Duodenal mucosa (tissue), 2 donors: ENCODE results near the gene POLR2I.

Experiments used
- H3K27ac ChIP-seq: one replicate; pipeline ENCODE4 v1.7.0; 2013; ENCODE audit warnings: low read depth, low read length
- H3K27me3 ChIP-seq, 2 donors: one replicate each; pipeline ENCODE4 v1.7.0; 2013; ENCODE audit warnings: low read length in 2 of 2, control low read depth in 1 of 2; ENCODE audit not compliant: insufficient read depth in 2 of 2, control insufficient read depth in 1 of 2
- H3K36me3 ChIP-seq, 2 donors: one replicate each; pipeline ENCODE4 v1.7.0; 2013; ENCODE audit warnings: low read length in 2 of 2, control low read depth in 1 of 2; ENCODE audit not compliant: insufficient read depth in 2 of 2, control insufficient read depth in 1 of 2
- H3K4me1 ChIP-seq, 2 donors: one replicate each; pipeline ENCODE4 v1.7.0; 2013; ENCODE audit warnings: low read length in 2 of 2, control low read depth in 1 of 2; ENCODE audit not compliant: insufficient read depth in 2 of 2, control insufficient read depth in 1 of 2
- H3K4me3 ChIP-seq, 2 donors: one replicate each; pipeline ENCODE4 v1.7.0; 2013; ENCODE audit warnings: low read length in 2 of 2, low read depth in 1 of 2
- H3K9ac ChIP-seq, 2 donors: one replicate each; pipeline ENCODE4 v1.7.0; 2013; ENCODE audit warnings: low read length in 2 of 2, low read depth in 1 of 2
- H3K9me3 ChIP-seq, 2 donors: one replicate each; pipeline ENCODE4 v1.7.0; 2013; ENCODE audit warnings: low read length in 2 of 2, control low read depth in 1 of 2; ENCODE audit not compliant: control insufficient read depth in 1 of 2

POLR2I gene

GRCh38 chr19:36114721-36115452 is at the start of gene POLR2I:
Gene POLR2I, minus strand, starts transcription at chr19:36114875. Its CDS starts 19 bp downstream, at chr19:36114856.
- Histone ChIP-seq H3K27me3 (no peaks in the 10 kb centered on the region), H3K4me3 (peak within 1 kb of the TSS; percentile 94 to 96), H3K27ac (peak within 1 kb of the TSS; percentile 80), H3K9me3 (no peaks in the 10 kb centered on the region), H3K36me3 (peaks cover 4 to 30% of the 10 kb centered on the region in 2 donors), H3K9ac (peak within 1 kb of the TSS; percentile 83 to 92), H3K4me1 (peaks cover 16 to 28% of the 10 kb centered on the region in 2 donors)

GRCh38 chr19:36163813-36164212 is 49.1 kb upstream of the POLR2I start:
- no peak overlapping the region for H3K27ac ChIP-seq
- no peak overlapping the region for H3K9ac ChIP-seq
- H3K4me3 ChIP-seq = no peak overlapping the region
- H3K4me1 ChIP-seq = peaks cover under 1 to 2% of the 10 kb centered on the region in 2 donors
- no peaks in the 10 kb centered on the region for H3K9me3 ChIP-seq
- H3K36me3 ChIP-seq = peaks cover 0 to 5% of the 10 kb centered on the region in 2 donors
- H3K27me3 ChIP-seq = no peaks in the 10 kb centered on the region

GRCh38 chr19:36160821-36161596 is 46.3 kb upstream of the POLR2I start:
- no peak overlapping the region for H3K27ac ChIP-seq
- no peak overlapping the region for H3K4me3 ChIP-seq
- peaks cover 0 to 5% of the 10 kb centered on the region in 2 donors for H3K36me3 ChIP-seq
- H3K27me3 ChIP-seq = no peaks in the 10 kb centered on the region
- H3K4me1 ChIP-seq = no peaks in the 10 kb centered on the region
- H3K9me3 ChIP-seq = no peaks in the 10 kb centered on the region
- no peak overlapping the region for H3K9ac ChIP-seq

GRCh38 chr19:36153126-36153525 is 38.5 kb upstream of the POLR2I start:
- Histone ChIP-seq H3K27me3 (no peaks in the 10 kb centered on the region), H3K9me3 (no peaks in the 10 kb centered on the region), H3K36me3 (peaks cover 19 to 29% of the 10 kb centered on the region in 2 donors), H3K9ac (no peak overlapping the region), H3K4me1 (no peaks in the 10 kb centered on the region), H3K27ac (no peak overlapping the region), H3K4me3 (no peak overlapping the region)

GRCh38 chr19:36152352-36153091 is 37.8 kb upstream of the POLR2I start, which contains the start of gene COX7A1:
Gene COX7A1, minus strand, starts transcription at chr19:36152447. Its CDS starts 40 bp downstream, at chr19:36152407.
- Histone ChIP-seq H3K36me3 (peaks cover 19 to 35% of the 10 kb centered on the region in 2 donors), H3K27ac (peak within 1 kb of the TSS; percentile 85), H3K9ac (peak within 1 kb of the TSS in 1 of 2 donors; percentile 39)

GRCh38 chr19:36152019-36152351 is 37.3 kb upstream of the POLR2I start:
- peak overlapping the region in 1 of 2 donors; percentile 39 for H3K9ac ChIP-seq
- H3K9me3 ChIP-seq = no peaks in the 10 kb centered on the region
- no peaks in the 10 kb centered on the region for H3K4me1 ChIP-seq
- H3K36me3 ChIP-seq = peaks cover 19 to 39% of the 10 kb centered on the region in 2 donors
- H3K27ac ChIP-seq = peak overlapping the region; percentile 85
- H3K4me3 ChIP-seq = peak overlapping the region; percentile 32 to 35
- no peaks in the 10 kb centered on the region for H3K27me3 ChIP-seq

More at GRCh38 chr19:36152352-36153091, 37.8 kb upstream of the POLR2I start, which contains the start of gene COX7A1:
- no peaks in the 10 kb centered on the region for H3K9me3 ChIP-seq
- H3K27me3 ChIP-seq = no peaks in the 10 kb centered on the region
- no peaks in the 10 kb centered on the region for H3K4me1 ChIP-seq
- H3K4me3 ChIP-seq = peak within 1 kb of the TSS; percentile 35 to 40

GRCh38 chr19:36151144-36152018 is 36.7 kb upstream of the POLR2I start:
- peak overlapping the region in 1 of 2 donors; percentile 39 for H3K9ac ChIP-seq
- peak overlapping the region; percentile 85 for H3K27ac ChIP-seq
- no peaks in the 10 kb centered on the region for H3K27me3 ChIP-seq
- peak overlapping the region; percentile 15 to 32 for H3K4me3 ChIP-seq
- H3K9me3 ChIP-seq = no peaks in the 10 kb centered on the region
- H3K4me1 ChIP-seq = no peaks in the 10 kb centered on the region
- peaks cover 19 to 45% of the 10 kb centered on the region in 2 donors for H3K36me3 ChIP-seq

GRCh38 chr19:36150586-36150985 is 35.9 kb upstream of the POLR2I start:
- Histone ChIP-seq H3K27ac (peak overlapping the region; percentile 50), H3K9me3 (no peaks in the 10 kb centered on the region), H3K36me3 (peaks cover 26 to 53% of the 10 kb centered on the region in 2 donors), H3K9ac (no peak overlapping the region), H3K4me3 (no peak overlapping the region), H3K27me3 (no peaks in the 10 kb centered on the region), H3K4me1 (no peaks in the 10 kb centered on the region)

GRCh38 chr19:36149673-36150406 is 35.2 kb upstream of the POLR2I start:
- Histone ChIP-seq H3K36me3 (peaks cover 30 to 60% of the 10 kb centered on the region in 2 donors), H3K27me3 (no peaks in the 10 kb centered on the region), H3K27ac (no peak overlapping the region), H3K4me3 (no peak overlapping the region), H3K4me1 (no peaks in the 10 kb centered on the region), H3K9me3 (no peaks in the 10 kb centered on the region), H3K9ac (no peak overlapping the region)
